BLaER1 (cell line): Measurements from ENCODE around the gene SYTL2.
A peak's percentile ranks its signal among the peaks of the same experiment; 100 is the strongest.
"Not testable (repeated sequence)": the region's sequence is repeated elsewhere in the genome, so short reads cannot be mapped to it uniquely, and the experiment has no call there.

ENCODE experiments used
- H3K27ac ChIP-seq: shearing (Covaris generic); formaldehyde crosslinking; 2 replicates; pipeline ENCODE4 v1.8.1; 2022
- H3K27me3 ChIP-seq: shearing (Covaris generic); formaldehyde crosslinking; 2 replicates; pipeline ENCODE4 v1.8.1; 2022
- H3K36me3 ChIP-seq: shearing (Covaris generic); formaldehyde crosslinking; 2 replicates; pipeline ENCODE4 v1.8.1; 2022
- H3K4me1 ChIP-seq: shearing (Covaris generic); formaldehyde crosslinking; 2 replicates; pipeline ENCODE4 v1.8.1; 2022
- H3K4me2 ChIP-seq: shearing (Covaris generic); formaldehyde crosslinking; 2 replicates; pipeline ENCODE4 v1.8.1; 2022
- H3K4me3 ChIP-seq: shearing (Covaris generic); formaldehyde crosslinking; 2 replicates; pipeline ENCODE4 v1.8.1; 2022
- H3K9ac ChIP-seq: shearing (Covaris generic); formaldehyde crosslinking; 2 replicates; pipeline ENCODE4 v1.8.1; 2022
- H3K9me3 ChIP-seq: shearing (Covaris generic); formaldehyde crosslinking; 2 replicates; pipeline ENCODE4 v1.8.1; 2022
- H4K20me1 ChIP-seq: shearing (Covaris generic); formaldehyde crosslinking; 2 replicates; pipeline ENCODE4 v1.8.1; 2022
- Cebpa-rat ChIP-seq: shearing (Covaris generic); IDR thresholded peaks from 2 replicates; pipeline ENCODE4 v1.8.1; 2022

SYTL2 gene

DNA sequence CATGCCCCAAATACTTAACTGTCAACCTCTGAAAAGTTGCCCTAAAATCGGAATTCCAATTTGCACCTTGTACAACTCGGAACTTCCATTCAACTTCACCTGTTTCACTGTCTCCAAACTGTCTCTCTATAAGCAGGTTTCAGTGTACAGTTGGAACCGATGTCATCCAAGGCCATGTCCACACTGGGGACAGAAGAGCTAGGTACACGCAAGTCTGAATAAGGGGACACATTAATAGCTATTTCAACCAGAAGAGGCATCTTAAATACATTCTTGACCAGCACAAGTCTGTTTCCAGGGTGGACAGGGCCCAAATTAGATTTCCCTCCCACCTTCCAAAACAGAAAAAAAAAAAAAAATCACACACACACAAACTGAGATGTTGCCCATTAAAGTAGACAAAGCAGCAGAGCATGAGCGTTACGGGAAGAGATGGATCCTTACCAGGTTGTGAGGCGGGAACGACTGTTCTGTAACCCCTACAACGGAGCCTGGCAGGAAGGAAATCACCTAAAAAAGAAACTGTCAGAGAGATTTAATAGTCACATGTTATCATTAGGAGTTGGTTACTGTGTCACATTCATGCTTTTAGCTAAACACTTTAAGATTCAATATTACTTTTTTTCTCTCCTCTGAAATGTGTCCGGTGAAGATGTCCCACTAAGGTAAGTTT, 147.7 kb downstream of the SYTL2 start:
- H3K4me2 ChIP-seq: peak overlapping the region; percentile 95
- TF ChIP-seq Cebpa-rat: no peak
- peaks cover 46% of the 10 kb centered on the region for H3K4me1 ChIP-seq
- H3K9ac ChIP-seq: peak overlapping the region; percentile 98
- no peaks in the 10 kb centered on the region for H3K9me3 ChIP-seq
- H3K27ac ChIP-seq: peak overlapping the region; percentile 99
- no peaks in the 10 kb centered on the region for H3K27me3 ChIP-seq
- peak overlapping the region; percentile 90 for H3K4me3 ChIP-seq
- H4K20me1 ChIP-seq: peaks cover 65% of the 10 kb centered on the region
- H3K36me3 ChIP-seq: peaks cover 27% of the 10 kb centered on the region

DNA sequence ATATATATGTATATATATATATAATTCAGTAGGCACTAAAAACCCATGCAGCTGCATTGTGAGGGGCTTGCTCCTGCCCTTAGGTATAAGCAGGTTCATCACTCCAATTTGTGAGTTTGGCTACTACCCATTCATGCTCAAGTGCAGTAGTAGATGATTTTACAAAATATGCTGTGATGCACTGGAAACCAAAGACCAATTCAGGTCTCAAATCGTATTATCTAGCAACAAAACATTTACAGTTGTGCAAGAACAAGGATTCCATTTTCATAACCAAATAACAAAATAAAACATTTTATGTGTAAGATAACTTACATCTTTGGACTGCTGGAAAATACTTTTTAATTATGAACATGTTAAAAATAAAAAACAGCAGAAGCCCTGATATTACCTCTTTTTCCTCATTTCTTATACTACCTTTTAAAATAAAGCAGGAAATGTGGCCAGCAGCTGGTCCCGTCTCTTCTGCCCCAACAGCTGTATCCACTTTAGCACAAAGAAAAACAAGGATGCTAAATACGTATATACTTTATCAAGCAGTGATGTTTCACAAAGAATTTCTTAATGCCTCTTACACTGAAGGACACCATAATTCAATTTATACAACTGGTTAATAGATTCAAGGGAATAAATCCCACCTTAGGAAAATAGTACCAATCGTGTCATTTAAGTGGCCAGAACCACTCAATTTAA, 148.8 kb downstream of the SYTL2 start:
- Histone ChIP-seq H3K4me1 (peaks cover 46% of the 10 kb centered on the region), H3K36me3 (peaks cover 38% of the 10 kb centered on the region), H3K9me3 (no peaks in the 10 kb centered on the region), H3K27me3 (no peaks in the 10 kb centered on the region), H3K4me2 (peak overlapping the region; percentile 95), H3K4me3 (peak overlapping the region; percentile 90), H4K20me1 (peaks cover 76% of the 10 kb centered on the region), H3K27ac (no peak overlapping the region), H3K9ac (peak overlapping the region; percentile 98)
- no peak for TF ChIP-seq Cebpa-rat

DNA sequence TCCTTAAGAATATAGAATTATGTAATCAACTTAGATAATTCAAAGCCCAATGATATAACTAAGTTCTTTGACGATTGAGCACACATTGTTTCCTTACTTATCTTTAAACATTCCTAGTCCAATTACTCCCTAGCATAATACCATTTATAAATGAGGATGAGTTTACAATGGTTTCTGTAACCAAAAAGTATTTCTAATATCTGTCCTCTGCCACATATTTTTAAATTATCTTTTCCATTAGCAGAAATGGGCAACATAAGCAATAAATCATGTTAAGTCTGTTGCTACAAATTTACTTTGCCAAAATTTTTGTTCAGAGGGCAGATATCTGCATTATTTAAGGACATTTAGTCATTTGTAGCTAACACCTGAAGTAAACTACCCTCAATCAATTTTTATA, 152.8 kb downstream of the SYTL2 start:
- peaks cover 97% of the 10 kb centered on the region for H4K20me1 ChIP-seq
- peaks cover 38% of the 10 kb centered on the region for H3K4me1 ChIP-seq
- no peak overlapping the region for H3K4me3 ChIP-seq
- TF ChIP-seq Cebpa-rat: no peak
- no peaks in the 10 kb centered on the region for H3K27me3 ChIP-seq
- H3K4me2 ChIP-seq: no peak overlapping the region
- H3K9ac ChIP-seq: no peak overlapping the region
- H3K36me3 ChIP-seq: peaks cover 72% of the 10 kb centered on the region
- H3K27ac ChIP-seq: no peak overlapping the region
- H3K9me3 ChIP-seq: no peaks in the 10 kb centered on the region

DNA sequence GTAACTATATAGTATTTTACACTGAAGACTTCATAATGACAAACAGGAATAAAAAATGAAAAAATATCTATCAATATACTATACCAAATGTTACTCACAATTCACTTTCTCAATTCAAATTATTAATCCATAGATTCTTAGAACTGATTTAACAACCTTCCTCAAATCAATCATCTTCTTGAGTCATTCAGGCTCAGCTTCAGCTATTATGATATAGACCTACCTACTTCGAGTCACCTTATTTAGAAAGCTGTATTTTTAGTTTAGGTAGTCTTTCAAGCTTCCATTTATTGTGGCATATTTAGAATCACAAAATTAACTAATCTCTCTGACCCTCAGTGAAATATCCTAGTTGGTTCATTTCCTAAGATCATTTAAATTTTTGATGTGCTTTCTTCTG, 154.2 kb downstream of the SYTL2 start:
- no peak overlapping the region for H3K4me3 ChIP-seq
- H3K4me1 ChIP-seq: peaks cover 30% of the 10 kb centered on the region
- peaks cover 75% of the 10 kb centered on the region for H3K36me3 ChIP-seq
- no peaks in the 10 kb centered on the region for H3K27me3 ChIP-seq
- no peak for TF ChIP-seq Cebpa-rat
- no peak overlapping the region for H3K27ac ChIP-seq
- no peak overlapping the region for H3K9ac ChIP-seq
- peaks cover 97% of the 10 kb centered on the region for H4K20me1 ChIP-seq
- H3K9me3 ChIP-seq: no peaks in the 10 kb centered on the region
- no peak overlapping the region for H3K4me2 ChIP-seq

DNA sequence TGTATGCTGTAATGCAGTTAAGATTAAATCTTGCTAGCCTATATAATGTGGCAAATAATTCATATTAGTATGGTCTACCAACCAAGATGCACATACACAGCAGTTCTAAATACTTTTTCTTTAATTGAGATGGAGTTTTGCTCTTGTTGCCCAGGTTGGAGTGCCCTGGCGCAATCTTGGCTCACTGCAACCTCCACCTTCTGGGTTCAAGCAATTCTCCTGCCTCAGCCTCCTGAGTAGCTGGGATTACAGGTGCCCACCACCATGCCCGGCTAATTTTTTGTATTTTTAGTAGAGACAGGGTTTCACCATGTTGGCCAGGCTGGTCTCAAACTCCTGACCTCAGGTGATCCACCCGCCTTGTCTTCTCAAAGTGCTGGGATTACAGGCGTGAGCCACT, 156.6 kb downstream of the SYTL2 start:
- peaks cover 73% of the 10 kb centered on the region for H3K36me3 ChIP-seq

DNA sequence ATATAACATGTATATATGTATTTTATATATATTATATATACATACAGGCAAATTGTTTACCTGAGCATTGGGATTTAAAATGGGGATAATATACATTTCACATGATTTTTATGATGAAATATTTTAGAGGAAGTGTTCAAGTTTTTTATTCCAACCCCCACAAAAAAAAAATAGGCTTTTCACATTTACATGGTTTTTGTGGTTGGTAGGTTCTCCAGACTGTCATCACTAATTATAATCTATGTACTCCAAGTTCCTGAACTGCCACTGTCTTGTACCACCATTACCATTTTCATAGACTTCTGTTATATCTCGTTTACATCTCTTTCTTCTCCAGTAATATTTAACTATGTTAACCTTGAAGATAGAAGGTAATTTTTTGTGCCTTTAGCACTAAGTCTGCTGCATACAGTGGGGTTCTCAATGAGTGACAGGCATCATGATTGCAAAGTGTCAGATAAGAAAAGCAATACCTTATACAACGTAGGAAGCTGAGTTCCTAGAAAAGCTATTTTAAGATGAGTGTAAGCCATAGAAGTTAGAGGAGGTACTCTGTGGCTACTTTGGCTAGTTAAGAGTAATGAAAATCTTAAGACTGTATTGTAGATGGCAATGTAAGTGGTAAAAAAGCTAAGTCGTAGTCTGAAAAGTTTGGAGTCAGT, 158.0 kb downstream of the SYTL2 start:
- no peak overlapping the region for H3K9ac ChIP-seq
- H3K4me3 ChIP-seq: no peak overlapping the region
- H3K27ac ChIP-seq: no peak overlapping the region
- H3K4me2 ChIP-seq: no peak overlapping the region
- no peak for TF ChIP-seq Cebpa-rat
- peaks cover 17% of the 10 kb centered on the region for H3K4me1 ChIP-seq
- peaks cover 66% of the 10 kb centered on the region for H4K20me1 ChIP-seq
- H3K27me3 ChIP-seq: no peaks in the 10 kb centered on the region
- peaks cover 60% of the 10 kb centered on the region for H3K36me3 ChIP-seq
- no peaks in the 10 kb centered on the region for H3K9me3 ChIP-seq

More for the DNA sequence above, 156.6 kb downstream of the SYTL2 start:
- H3K9ac ChIP-seq, H3K4me3 ChIP-seq, H3K4me2 ChIP-seq, H3K9me3 ChIP-seq, H3K27ac ChIP-seq, H3K27me3 ChIP-seq: not testable (repeated sequence)
- H4K20me1 ChIP-seq: peaks cover 80% of the 10 kb centered on the region
- peaks cover 11% of the 10 kb centered on the region for H3K4me1 ChIP-seq

DNA sequence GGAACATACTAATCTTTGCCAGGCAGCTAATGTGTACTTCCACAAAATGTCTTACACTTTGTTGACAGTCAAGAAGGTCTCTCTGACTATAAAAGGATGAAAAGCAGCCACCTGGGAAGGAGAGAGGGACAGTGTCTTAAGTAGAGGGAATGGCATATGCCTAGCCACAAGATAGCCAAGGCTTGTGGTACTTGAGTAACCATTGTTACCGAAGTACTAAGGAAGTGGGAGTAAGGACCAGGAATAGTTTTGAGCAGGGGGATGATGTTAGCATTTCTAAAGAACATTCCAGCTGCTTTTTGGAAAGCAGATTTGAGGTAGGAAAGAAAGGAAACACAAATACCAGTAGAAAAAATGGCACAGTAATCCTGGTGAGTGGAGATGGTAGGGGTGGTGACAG, 159.8 kb downstream of the SYTL2 start:
- no peak for TF ChIP-seq Cebpa-rat
- H3K4me2 ChIP-seq: no peak overlapping the region
- no peak overlapping the region for H3K4me3 ChIP-seq
- H4K20me1 ChIP-seq: peaks cover 48% of the 10 kb centered on the region
- H3K27ac ChIP-seq: no peak overlapping the region
- peaks cover 44% of the 10 kb centered on the region for H3K36me3 ChIP-seq
- no peaks in the 10 kb centered on the region for H3K9me3 ChIP-seq
- H3K27me3 ChIP-seq: no peaks in the 10 kb centered on the region
- H3K9ac ChIP-seq: no peak overlapping the region
- peaks cover 23% of the 10 kb centered on the region for H3K4me1 ChIP-seq

DNA sequence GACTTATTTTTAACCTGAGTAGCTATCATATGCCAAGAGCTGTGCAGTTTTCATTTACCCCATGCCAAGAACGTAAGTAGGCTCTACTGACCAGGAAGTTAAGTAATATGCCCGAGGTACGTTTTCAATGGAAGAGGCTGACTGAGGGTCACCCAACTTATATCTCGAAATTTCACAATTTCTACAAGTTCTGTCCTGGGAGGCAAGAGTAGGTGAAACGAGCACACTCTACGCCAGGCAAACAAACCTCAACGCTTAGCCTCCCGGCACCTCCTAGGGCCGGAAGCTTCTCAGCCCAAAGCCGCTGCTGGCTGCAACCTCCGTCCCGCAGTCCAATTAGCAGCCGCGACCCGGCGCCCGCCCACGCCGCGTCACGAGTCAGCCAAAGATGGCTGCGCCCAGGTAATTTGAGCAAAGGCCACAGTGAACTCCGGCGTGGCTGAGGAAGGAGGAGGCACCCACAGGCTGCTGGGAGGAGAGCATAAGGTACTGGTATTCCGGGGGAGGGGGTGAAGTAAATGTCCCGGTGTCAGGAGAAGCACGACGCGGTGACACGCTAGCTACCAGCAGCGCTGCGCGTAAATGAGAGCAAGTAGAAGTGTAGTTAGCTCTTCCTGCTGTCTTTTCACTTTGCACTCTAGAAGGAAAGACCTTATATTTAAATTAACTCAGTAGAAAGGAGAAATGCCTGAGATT, 163.2 kb downstream of the SYTL2 start, which contains the start of gene TMEM126A:
Gene TMEM126A, plus strand, starts transcription at position 364 of the 696 bp plus-strand sequence. CDS start 2,289 bp downstream, outside the sequence.
- H3K27ac ChIP-seq: peak within 1 kb of the TSS; percentile 65
- no peak for TF ChIP-seq Cebpa-rat
- no peaks in the 10 kb centered on the region for H3K27me3 ChIP-seq
- H3K4me2 ChIP-seq: peak within 1 kb of the TSS; percentile 91
- H3K4me1 ChIP-seq: peaks cover 23% of the 10 kb centered on the region
- peak within 1 kb of the TSS; percentile 74 for H3K4me3 ChIP-seq
- H3K36me3 ChIP-seq: peaks cover 16% of the 10 kb centered on the region
- no peaks in the 10 kb centered on the region for H3K9me3 ChIP-seq
- peaks cover 17% of the 10 kb centered on the region; the same call in 1 of the 2 replicates for H4K20me1 ChIP-seq
- peak within 1 kb of the TSS; percentile 81 for H3K9ac ChIP-seq

DNA sequence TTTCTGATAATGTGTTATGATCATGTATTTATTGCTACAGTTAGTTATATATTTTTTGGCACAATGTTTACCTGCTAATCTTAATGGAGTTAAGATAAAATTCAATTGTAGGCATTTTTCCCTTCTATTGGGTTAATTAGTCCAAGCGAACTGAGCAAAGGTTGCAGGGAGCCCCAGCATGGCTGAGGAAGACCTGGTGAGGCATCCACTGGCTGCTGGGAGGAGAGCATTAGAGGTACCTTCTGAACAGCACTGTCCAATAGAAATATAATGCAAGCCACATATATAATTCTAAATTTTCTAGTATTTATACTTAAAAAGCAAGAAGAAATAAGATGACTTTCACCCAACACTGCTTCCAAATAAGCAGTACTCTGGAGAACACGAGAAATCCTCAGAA, 163.9 kb downstream of the SYTL2 start:
- H3K27ac ChIP-seq: peak overlapping the region; percentile 65; the same call in 1 of the 2 replicates

More for the DNA sequence above, 163.9 kb downstream of the SYTL2 start:
- H3K27me3 ChIP-seq: no peaks in the 10 kb centered on the region
- H3K36me3 ChIP-seq: peaks cover 15% of the 10 kb centered on the region
- H3K9me3 ChIP-seq: no peaks in the 10 kb centered on the region
- H4K20me1 ChIP-seq: peaks cover 11% of the 10 kb centered on the region; the same call in 1 of the 2 replicates
- no peak for TF ChIP-seq Cebpa-rat
- peak overlapping the region; percentile 74 for H3K4me3 ChIP-seq
- peak overlapping the region; percentile 81 for H3K9ac ChIP-seq
- H3K4me2 ChIP-seq: peak overlapping the region; percentile 91
- H3K4me1 ChIP-seq: peaks cover 23% of the 10 kb centered on the region
